Posterior cingulate gyrus (tissue), 11 donors: Measurements from ENCODE around the gene RNF26.

Experiments used
- DNase-seq, 10 donors: peaks; one replicate each; pipeline versions ENCODE4 v3.0.0 to v3.0.0-alpha.2; 2020 to 2021; ENCODE audit warnings: mixed read lengths in 3 of 10
- intact Hi-C: fragments of 100-400 bp; cut with DNase I; formaldehyde crosslinking; loops from one replicate; pipeline ENCODE4 v1.15.1; 2023

The RNF26 gene

DNA sequence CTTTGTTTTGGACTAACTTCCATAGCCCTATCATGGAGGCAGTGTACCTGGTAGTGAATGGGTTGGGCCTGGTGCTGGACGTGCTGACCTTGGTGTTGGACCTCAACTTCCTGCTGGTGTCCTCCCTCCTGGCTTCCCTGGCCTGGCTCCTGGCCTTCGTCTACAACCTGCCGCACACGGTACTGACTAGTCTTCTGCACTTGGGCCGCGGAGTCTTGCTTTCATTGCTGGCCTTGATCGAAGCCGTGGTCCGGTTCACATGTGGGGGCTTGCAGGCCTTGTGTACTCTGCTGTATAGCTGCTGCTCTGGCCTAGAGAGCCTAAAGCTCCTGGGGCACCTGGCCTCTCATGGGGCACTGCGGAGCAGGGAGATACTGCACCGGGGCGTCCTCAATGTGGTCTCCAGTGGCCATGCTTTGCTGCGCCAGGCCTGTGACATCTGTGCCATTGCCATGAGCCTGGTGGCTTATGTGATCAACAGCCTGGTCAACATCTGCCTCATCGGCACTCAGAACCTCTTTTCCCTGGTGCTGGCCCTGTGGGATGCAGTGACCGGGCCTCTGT lies 846 bp downstream of the RNF26 start:
- DNase-seq = peak in 1 of 10 donors; percentile 80
- intact Hi-C loops = loop anchor here (5.0 kb wide), 1 partner anchor 37 kb away; no protein-coding TSS in a partner anchor

DNA sequence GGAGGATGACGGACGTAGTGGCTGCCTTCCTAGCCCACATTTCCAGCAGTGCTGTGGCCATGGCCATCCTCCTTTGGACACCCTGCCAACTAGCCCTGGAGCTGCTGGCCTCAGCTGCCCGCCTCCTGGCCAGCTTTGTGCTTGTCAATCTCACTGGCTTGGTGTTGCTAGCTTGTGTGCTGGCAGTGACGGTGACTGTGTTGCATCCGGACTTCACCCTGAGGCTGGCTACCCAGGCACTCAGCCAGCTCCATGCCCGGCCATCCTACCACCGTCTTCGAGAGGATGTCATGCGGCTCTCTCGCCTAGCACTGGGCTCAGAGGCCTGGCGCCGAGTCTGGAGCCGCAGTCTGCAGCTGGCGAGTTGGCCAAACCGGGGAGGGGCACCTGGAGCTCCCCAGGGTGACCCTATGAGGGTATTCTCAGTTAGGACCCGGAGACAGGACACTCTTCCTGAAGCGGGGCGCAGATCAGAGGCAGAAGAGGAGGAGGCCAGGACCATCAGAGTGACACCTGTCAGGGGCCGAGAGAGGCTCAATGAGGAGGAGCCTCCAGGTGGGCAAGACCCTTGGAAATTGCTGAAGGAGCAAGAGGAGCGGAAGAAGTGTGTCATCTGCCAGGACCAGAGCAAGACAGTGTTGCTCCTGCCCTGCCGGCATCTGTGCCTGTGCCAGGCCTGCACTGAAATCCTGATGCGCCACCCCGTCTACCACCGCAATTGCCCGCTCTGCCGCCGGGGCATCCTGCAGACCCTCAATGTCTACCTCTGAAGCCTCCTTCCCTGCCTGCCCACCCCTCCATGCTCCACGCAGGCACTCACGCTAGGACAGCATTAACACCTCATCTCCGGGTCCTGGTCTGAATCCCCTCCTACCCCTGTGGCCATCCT lies 1.6 kb downstream of the RNF26 start:
- intact Hi-C loops = loop anchor here (5.0 kb wide), 1 partner anchor 36 kb away; no protein-coding TSS in a partner anchor
- DNase-seq = peak in 2 of 10 donors; percentile 76 to 85

DNA sequence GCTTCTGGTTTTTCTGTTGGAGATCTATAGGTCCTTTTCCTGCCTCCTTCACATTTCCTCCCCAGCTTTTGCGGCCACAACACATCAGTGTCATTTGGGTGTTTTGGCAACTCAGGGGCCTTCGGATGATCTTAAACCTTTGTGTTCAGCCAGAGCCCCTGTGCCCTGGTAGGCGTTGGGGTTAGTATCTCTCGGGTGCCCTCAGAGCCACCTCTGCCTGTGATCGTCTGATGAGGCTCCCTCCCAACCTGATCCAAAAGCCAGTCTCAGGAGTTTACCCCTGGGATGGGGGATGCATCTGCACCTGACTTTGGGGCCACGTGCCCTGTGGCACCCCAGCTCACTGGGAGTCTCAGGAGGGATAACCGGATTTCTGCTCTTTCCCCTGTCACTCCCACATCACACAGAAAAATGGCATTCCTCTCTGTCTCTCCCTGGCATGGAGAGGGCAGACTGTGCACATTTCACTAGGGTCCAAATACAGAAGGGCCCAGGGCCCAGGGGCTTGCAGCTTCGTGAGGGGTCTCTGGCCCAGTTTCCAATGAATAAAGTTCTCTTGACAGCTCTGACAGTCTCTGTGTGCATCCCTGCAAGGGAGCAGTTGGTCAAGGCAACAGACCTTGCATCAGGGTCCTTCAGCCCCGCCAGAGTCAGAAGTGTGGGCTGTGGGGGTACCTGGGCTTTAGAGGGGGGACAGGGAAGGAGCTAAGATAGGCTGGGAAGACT lies 2.6 kb downstream of the RNF26 start:
- peak in 1 of 10 donors; percentile 41 for DNase-seq
- intact Hi-C loops = loop anchor here (5.0 kb wide), 1 partner anchor 35 kb away; no protein-coding TSS in a partner anchor

DNA sequence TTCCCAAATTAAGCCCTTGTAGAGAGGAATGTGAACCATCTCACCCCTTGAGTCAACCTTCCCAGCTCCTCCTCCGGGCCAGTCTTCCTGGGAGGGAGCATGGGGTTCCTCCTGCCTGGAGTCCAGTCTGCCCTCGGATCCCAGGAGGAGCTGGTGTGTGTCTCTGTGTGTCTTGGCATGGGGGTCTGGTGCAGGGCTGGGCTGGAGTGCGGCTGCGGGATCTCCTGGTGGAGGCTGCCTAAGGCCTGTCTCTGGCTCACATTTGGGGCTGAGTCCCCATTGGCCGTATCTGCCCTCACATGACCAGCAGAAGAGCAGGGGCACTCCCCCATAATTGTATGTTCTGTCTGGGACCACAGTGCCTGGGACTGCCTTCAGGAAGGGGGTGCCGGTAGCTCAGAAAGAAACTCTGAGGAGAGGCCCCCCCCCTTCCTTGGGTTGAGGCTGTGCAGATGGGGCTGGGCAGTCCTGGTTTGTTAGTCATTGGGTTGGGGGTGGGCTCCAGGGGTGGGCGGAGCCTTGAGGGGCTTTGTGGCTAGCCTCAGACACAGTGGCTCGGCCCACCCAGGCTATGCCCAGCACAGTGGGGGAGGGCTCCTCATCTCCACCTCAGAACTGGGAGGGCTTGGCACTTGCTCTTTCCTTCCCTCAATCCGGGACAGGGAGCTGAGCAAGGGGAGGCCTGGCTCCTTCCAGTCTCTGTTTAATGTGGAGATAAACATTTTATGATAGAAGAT lies 3.4 kb downstream of the RNF26 start:
- intact Hi-C loops = loop anchor here (5.0 kb wide), 1 partner anchor 35 kb away; no protein-coding TSS in a partner anchor

DNA sequence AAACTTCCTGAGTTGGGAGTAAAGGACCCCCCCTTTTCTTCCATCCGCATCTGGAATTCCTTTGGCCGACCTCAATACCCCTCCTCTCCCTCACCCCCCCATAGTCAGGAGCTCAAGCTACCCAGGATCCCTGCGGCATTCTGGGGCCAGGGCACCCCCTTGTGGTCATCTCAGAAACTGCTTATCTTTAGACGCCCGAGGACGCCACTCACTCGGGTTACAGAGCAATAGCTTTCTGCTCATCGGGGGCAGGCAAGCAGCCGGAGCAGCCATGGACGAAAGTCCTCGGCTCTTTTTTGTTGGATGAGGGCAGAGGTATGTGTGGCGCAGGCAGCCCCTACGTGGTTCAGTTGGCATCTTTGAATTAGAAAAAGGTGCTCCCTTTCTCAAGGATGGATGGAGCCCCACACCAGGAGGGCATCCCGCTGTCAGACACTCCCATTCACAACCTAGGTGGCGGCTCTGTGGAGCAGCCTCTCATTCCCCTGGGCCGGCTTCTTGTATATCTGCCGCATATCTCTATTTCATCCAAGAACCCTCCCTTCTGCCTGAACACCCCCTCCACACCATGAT lies 4.1 kb downstream of the RNF26 start:
- intact Hi-C loops = loop anchor here (5.0 kb wide), 1 partner anchor 34 kb away; no protein-coding TSS in a partner anchor
- peak in 7 of 10 donors; percentile 78 to 97 (median 83) for DNase-seq

More for the DNA sequence above, 3.4 kb downstream of the RNF26 start:
- DNase-seq = peak in 1 of 10 donors; percentile 80

DNA sequence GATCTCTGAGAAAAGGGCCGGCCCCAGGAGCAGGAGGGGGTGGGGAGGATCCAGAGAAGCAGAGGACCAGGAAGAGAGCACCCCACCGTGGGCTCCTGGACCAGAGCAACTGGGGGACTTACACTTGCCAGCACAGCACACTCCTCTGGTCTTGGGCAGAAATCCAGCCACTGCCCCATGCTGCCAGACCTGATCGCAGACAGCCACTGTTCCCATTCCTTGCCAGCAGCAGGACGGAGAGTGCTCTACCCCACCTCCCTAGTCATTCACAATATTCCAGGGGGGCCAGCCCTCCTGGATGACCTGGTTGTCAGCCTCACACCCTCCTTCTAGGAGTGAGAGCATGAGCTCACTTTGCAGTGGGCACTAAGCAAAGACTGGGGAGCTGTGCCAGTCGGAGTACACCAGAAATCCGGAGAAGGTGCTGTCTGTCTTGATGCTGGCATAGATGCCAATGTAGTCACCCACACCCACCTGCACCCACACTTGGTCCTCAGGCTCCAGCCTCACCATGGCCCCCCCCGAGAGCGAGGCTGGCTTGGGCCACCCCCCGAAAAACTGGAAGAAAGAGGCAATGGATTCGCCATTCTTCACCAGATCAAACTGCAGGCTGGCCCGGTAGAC lies 4.8 kb downstream of the RNF26 start:
- intact Hi-C loops = loop anchor here (5.0 kb wide), 1 partner anchor 33 kb away; no protein-coding TSS in a partner anchor
- DNase-seq = peak in 1 of 10 donors; percentile 84

DNA sequence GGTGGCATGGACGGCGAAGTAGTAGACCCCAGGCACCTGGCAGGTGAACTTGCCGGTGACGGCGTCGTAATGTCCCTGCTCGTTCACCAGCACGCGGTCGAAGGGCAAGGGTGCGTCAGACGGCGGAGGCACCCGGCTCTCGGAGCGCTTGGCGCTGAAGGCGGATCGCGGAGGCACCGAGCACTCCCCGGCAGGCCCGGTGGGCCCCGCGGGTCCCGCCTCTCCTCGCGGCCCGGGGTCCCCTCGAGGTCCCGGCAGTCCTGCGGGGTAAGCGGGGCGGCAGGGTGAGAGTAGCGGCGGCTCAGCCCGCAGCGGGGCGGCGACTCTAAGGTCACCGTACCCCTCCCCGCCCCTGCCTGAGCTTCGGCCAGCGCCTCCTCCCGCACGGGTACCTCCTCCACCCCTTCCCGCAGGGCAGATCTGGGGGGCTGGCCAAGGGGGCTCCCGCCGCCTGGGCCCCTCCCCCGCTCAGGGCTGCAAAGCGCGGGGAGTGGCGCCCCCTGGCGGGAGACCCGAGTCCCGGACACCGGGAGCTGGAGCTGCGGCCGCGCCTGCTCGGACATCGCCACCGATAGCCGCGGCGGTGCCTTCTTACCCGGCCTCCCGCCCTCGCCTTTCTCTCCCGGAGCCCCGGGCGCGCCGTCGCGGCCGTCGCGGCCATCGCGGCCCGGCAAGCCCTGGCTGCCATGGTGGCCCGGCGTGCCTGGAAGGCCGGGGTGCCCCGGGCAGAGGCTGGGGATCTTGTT lies 5.4 kb downstream of the RNF26 start:
- peak in 7 of 10 donors; percentile 71 to 96 (median 78) for DNase-seq
- intact Hi-C loops = loop anchor here (5.0 kb wide), 2 partner anchors 33 to 43 kb away; partner anchors contain the start of gene USP2

DNA sequence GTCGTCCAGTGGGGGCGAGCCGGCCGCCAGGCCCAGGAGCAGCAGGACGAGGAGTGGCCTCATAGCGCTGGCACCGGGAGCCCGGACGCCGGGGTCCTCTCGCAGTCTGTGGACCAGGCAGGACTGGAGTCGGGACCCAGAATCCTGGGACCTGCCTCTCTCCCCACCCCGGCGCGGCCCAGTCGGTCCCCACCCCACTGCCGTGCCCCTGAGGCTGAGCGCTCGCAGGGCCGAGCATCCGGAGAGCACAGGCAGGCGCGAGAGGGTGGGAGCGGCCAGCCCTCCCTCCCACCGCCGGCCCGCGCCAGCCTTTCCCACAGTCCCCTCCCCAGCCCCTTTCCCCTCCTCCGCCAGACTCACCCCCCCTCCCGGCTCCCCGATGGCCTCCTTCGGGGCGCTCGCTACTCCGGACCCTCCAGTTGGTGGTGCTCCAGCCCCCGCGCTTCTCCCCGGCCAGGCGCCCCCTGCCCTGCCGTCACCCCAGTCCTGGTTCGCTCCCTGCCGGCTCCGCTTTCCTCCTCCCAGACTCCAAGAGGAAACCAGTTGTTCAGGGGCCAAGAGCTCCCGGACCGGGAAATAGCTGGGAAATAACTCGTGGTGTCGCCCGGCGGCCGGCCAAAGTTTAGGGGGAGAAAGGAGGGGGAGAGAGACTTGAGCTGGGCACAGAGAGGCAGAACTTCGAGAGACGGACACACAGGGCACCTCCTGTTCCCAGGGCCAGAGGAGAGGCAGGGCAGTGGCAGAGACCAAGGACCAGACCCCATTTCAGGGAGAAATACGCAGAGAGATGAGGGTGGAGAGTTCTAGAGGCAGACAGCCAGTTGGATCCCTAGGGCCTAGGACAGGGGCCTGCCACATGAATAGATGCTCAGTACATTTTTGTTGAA lies 6.3 kb downstream of the RNF26 start, which contains the start of gene C1QTNF5:
C1QTNF5 (minus strand) TSS at position 549 of the 887 bp plus-strand sequence; CDS start at position 63, 486 bp downstream.
- intact Hi-C loops = loop anchor here (5.0 kb wide), 1 partner anchor 42 kb away; the partner anchor contains the start of gene USP2
- peak in 4 of 10 donors; percentile 61 to 90 (median 80) for DNase-seq

DNA sequence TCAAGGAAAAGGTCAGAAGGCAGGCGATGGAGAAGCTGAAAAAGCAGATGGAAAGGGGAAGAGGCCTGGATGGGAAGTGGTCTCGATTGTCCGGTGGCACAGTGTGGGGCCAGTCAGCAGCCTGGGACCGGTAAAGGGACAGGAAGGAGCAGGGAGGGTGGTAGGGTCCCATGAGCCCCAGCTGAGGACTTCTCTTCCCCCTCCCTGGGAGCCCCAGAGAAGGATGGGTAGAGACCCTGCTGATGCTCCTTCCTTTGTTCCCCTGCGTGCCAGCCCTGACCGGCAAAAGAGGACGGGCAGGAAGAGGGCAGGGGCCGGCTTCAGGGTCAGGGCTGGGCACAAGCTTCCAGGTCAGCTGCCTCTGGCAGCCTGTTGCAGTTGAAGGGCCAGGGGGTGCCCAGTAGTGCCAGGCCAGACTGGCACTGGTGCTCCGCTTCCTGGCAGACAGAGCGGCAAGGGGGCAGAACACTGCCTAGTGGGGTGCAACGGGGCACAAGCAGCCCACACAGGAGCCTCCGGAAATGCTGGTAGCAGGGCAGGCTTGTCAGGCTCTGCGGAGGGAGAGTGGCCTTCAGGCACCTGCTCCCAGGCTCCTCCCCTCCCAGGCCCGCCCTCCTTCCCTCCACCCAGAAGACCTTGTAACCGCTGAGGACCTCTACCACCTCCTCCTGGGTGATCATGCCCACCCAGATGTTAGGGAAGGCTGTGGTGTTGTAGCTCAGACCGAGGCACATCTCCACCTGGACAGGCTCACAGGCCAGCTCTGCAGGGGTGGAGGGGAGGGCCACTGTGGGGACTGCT lies 7.1 kb downstream of the RNF26 start:
- intact Hi-C loops = loop anchor here (5.0 kb wide), 1 partner anchor 41 kb away; the partner anchor contains the start of gene USP2
- peak in 1 of 10 donors; percentile 82 for DNase-seq

DNA sequence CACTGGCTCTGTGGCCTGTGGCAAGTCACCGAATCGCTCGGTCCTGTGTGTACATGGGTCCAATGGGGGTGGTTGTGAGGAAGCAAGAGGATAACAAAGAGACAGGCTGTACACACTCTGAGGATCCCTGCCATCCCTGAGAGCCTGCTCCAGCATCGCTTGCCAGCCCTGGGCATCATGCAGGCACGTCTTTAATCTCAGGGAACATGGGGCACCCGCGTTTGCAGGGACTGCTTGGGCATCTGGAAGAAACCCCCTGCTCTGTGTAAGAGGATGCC lies 7.6 kb downstream of the RNF26 start:
- peak in 1 of 10 donors; percentile 69 for DNase-seq
- intact Hi-C loops = loop anchor here (5.0 kb wide), 1 partner anchor 40 kb away; the partner anchor contains the start of gene USP2

DNA sequence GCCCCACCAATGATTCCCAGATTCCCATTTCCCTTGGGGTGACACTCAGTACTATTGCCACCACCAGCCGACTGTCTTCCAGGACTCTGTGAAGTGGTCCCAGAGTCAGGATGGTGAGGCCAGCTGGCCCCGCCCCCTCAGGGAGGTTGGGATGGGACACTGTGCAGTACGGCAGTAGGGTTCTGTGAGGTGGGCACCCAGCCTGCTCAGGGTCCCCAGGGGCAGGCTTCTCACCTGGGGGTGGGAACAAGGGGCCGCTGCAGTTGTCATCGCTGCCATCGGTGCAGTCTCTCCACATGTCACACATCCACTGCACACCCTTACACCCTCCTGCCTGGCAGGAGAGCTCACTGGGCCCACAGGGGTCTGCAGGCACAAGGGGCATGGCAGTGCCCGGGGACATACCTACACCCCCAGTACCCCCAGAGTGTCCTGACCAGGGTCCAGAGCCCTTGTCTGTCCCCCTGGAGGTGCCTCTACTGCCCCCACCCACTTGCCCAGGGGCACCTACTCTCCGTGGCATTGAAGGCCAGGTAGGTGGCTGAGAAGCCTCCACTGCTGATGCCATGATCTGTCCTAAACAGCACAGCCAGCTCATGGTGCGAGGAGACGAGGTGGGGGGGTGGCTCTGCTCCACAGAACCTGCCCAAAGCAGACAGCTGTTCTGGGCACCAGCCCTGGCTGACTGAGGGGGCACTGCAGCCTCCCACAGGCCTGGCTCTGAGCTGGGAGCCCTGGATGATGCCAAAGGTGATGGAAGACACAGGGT lies 8.2 kb downstream of the RNF26 start:
- DNase-seq = peak in 1 of 10 donors; percentile 79
- intact Hi-C loops = loop anchor here (5.0 kb wide), 1 partner anchor 40 kb away; the partner anchor contains the start of gene USP2

DNA sequence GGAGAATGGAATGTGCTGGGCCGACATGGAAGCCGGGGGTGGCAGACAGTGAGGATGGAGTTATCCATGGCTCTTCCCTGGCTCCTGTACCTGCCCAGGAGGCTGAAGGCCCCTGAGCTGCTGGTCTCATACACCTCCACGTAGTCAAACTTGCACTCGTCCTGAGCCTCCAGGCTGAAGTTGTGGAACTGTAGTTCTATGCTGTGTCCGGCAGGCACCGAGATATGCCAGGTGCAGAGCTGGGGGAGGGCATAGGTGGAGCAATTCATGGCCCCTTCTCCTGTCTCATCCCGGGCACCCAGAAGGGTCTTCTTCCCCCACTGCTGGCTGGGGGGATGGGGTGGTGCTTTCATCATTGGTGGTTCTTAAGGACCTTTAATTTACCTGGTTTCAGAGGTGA lies 9.4 kb downstream of the RNF26 start:
- intact Hi-C loops = loop anchor here (5.0 kb wide), 1 partner anchor 39 kb away; the partner anchor contains the start of gene USP2
- DNase-seq = peak in 1 of 10 donors; percentile 57

DNA sequence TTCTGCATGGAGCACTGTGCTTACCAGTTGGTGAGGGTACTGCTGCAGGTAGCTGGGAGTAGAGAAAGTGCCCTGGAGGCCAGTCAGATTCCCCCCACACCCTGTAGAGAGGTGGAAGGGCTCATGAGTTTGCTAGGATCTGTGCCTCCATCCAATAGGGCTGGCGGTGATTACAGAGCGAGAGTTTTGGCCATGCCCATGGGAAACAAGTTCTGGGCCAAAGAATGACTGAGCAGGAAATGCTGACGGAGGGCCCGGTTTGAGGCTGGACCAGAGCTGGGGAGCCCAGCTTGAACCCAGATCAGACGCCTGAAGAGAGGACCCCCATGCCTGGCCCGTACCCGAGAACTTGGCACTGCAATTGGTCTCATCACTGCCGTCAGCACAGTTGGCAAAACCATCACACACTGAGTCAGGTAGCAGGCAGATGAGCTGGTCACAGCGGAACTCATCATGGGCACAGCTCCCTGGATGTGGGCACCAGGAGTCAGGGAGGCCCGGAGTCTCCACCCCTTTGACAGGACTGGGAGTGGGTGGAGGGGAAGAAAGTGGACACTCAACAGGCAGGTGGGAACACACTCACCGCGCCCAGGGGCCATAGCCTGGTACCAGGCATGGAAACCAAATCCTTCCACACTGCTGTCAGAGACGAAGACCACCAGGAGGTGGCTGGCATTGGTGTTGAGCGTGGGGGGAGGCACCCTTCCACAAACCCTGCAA lies 10.1 kb downstream of the RNF26 start:
- intact Hi-C loops = loop anchor here (5.0 kb wide), 1 partner anchor 38 kb away; the partner anchor contains the start of gene USP2
- peak in 1 of 10 donors; percentile 69 for DNase-seq

DNA sequence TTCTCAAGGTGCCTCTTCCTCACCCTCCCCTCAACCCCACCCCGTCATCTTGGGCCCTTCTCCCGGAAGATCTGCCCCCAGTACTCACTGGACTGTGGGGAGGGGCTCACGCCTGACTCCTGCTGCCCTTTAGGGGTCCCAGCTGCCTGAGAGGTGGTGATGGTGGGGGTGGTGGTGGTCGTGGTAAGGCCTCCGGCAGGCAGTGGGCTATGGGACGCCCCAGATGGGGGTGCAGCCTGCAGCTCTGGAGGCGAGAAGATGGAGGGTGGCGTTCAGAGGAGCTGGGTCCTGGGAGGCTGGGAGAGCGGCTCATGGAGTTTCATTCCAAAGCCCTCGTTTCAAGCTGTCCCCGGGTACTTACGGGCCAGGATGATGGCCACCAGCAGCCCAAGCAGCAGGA lies 11.4 kb downstream of the RNF26 start:
- intact Hi-C loops = no loop called here
- peak in 2 of 10 donors; percentile 62 to 73 for DNase-seq

DNA sequence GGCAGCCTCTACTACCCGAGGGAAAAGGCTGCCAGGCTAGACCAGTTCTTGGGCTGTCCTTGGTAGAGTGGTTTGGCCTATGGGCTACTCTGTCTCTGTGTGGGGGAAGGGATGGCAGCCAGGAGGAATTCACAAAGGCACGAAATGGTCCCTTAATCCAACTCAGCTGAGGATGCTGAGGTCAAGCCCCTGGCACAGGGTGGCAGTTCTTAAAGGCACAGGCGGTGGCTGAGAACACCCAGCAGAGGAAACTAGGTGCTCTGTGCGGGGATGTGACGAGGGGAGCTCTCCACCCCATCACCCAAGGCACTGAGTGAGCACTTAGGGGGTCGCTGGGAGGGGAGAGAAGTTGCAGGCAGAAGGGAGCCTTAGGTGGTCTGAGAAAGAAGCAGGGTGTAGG lies 12.3 kb downstream of the RNF26 start, which contains the start of gene MFRP:
MFRP (minus strand) TSS at position 101 of the 400 bp plus-strand sequence. CDS start 192 bp downstream, outside the sequence.
- intact Hi-C loops = no loop called here
- peak in 1 of 10 donors; percentile 2 for DNase-seq
